DMS 273 (cell line): Measurements from ENCODE around the gene PRKAG1.
"Not testable (repeated sequence)": the region's sequence is repeated elsewhere in the genome, so short reads cannot be mapped to it uniquely, and the experiment has no call there.

Experiments
- DNase-seq: peaks from one replicate; lab custom pipeline; 2025; ENCODE audit not compliant: unreplicated experiment; lab: John Stamatoyannopoulos, UW

The PRKAG1 gene

GRCh38 chr12:49018261-49019119 is at the start of gene PRKAG1:
PRKAG1 (minus strand) TSS chr12:49018776; CDS start chr12:49018740, 36 bp downstream.
- peak; percentile 97 for DNase-seq

- no peak for DNase-seq
Measured at GRCh38 chr12:49066120-49066519, 47.5 kb upstream of the PRKAG1 start.

DNA sequence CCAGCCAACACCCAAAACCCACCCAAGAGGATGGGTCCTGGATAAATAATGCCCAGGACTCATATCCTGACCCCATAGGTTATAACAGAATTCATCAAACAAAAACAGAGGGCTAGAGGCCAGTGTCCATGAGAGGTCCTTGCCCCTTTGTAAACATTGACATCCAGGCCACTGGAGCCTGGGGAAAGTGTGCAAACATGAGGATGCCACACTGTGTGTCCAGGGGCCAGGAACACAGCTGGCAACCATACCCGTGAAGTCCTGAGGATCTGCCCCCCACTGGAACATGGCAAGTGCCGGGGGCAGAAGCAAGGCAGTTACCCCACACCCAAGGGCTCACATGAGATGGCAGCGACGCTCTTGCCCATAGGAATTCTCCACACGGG is 46.2 kb upstream of the PRKAG1 start:
- DNase-seq = no peak

DNA sequence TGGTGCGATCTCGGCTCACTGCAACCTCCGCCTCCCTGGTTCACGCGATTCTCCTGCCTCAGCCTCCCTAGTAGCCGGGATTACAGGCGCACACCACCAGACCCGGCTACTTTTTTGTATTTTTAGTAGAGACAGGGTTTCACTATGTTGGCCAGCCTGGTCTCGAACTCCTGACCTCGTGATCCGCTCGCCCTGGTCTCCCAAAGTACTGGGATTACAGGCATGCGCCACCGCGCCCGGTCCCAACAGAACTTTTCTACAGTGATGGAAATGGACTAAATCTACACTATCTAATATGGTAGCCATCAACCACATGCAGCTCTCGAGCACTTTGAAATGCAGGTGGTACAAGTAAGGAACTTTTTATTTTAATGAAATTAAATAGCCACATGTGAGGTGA is 43.3 kb upstream of the PRKAG1 start:
- DNase-seq = not testable (repeated sequence)

DNA sequence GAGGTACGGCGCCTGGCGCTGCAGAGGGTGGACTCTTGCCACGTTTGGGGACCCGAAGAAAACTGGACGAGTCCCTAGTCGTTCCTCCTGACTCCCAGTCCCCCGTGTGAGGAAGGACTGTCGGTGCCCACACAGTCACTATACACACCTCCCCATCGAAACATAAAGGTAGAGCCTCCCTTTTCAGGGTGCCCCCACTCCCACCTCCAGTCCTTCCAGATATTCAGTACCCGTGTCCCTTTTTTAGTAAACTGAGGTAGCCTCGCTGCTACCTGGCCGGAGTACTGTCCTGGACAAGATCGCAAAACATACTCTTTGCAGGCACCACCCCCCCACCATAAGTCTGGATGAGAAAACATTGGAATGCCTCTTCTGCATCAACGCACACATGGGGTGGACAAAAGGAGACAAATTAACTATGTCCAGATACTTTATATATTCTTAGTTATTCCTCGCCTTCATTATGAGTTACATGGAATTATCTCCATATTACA is 42.6 kb upstream of the PRKAG1 start:
- DNase-seq = no peak

DNA sequence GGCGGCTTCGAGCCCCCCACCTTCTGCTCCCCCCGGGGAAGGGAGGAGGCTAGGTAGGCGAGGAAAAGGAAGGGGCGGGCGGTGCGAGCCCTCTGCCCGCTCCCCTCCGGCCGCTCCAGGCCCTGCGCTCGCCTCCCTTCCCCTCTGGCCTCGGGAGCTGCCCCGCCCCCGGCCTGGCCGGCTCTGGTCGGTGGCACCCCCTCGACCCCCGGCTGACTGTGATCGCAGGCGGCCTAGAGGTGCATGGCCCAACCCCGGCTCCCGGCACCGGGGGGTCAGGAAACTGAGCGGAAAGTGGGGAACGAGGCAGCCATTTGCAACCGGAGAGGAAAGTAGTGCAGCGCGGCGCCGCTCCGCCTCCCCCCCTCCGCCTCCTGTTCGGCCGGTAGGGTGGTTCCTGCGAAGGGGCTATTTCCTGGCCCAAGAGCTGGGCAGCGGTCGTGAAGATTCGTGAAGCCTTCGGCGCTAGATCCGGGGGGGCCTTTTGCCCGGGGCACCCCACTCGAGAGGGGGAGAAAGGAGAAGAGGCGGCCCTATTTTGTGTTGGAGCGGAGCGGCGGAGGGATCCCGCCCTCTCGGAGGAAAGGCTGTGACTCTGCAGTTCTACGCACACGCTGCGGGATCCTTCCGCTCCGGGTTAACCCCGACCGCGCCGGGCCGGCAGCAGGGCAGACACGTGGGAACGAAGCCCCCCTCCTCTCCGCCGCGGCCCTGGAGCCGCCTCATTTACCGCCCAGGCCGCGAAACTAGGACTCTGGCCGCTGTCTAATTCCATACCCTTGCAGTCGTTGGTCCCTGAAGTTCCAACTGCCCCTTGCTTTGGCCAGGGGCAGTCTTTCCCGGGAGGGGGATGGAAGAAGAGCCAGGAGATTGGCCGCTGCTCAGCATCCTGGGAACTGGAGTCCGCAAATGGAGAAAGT is 41.9 kb upstream of the PRKAG1 start, which contains the start of gene KMT2D:
Gene KMT2D (minus strand): TSS at position 558 of the 920 bp plus-strand sequence. CDS start 5,470 bp downstream, outside the sequence.
- DNase-seq = peak; percentile 96

DNA sequence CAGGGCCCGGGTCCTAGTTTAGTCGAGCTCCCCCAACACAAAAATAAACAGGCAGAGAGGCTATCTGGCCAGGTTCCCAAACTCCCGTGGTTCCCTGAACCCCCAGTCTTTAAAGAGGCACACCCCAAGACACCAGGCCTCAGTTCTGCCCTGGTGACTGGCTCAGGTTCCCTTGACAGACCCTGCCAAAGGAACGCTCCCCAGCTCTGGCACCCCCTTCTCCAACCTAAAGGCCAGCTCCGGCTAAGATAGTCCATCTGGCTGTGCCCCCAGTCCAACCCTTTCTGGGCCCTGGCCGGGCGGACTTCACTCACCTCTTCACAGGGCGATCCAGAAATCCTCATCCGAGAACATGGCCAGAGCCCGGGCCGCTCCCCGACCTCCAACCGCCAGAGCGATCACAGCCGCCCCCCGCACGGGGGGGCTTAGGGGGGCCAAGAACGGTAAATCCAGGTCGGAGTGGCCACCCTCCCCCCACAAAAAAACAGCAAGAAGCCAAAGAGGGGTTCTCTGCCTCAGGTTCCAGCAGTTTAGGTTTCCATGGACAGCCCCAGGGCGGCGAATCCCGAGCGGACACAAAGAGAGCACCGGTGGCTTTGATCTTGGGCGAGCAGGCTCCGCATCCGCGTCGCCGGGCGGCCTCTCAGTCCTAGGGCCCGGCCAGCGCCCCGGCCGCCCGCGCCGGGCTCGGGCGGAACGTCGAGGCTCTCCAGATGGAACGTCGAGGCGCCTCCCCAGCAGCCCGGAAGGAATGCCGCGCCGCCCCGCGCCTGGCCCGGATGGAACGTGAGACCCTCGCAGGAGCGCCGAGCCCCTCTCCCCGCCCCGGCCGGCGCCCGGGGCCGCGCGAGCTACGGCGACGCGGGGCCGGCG is 41.0 kb upstream of the PRKAG1 start:
- peak; percentile 63 for DNase-seq

DNA sequence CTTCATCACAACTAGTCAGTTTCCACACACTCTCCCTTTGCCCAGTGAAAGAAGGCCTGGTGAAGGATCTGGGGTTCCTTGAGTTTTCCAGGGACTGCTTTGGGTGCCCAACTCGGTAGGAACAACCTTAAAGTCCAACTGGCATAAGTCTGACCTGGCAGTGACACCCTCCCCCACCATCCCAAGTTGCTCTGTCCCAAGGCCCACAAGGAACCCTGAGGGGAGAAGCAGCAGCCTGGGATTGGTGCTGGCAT is 40.4 kb upstream of the PRKAG1 start:
- no peak for DNase-seq

GRCh38 chr12:49058366-49059044 is 39.9 kb upstream of the PRKAG1 start:
- no peak for DNase-seq

GRCh38 chr12:49057888-49058287 is 39.3 kb upstream of the PRKAG1 start:
- no peak for DNase-seq

- peak; percentile 44 for DNase-seq
Measured at GRCh38 chr12:49055978-49056754, 37.6 kb upstream of the PRKAG1 start.

- no peak for DNase-seq
Measured at GRCh38 chr12:49055092-49055491, 36.5 kb upstream of the PRKAG1 start.

GRCh38 chr12:49054524-49054923 is 35.9 kb upstream of the PRKAG1 start:
- no peak for DNase-seq

DNA sequence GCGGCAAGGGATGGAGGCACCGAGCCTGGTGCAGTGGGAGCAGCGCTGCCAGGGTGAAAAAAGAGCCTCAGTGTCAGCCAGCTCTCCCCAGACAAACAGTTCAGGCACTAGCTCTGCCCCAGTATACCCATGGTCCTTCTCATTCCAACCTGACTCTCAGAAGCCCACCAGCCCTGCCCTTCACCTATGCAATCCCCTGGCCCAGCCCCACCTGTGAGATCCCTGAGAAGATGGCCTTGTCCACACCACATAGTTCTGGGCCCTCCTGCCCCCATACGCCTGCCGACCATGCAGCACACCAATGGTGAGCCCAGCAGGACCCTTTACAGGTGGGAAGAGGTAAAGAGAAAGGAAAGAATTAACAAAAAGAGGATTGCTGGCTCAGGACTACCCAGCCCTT is 35.5 kb upstream of the PRKAG1 start:
- DNase-seq = no peak

DNA sequence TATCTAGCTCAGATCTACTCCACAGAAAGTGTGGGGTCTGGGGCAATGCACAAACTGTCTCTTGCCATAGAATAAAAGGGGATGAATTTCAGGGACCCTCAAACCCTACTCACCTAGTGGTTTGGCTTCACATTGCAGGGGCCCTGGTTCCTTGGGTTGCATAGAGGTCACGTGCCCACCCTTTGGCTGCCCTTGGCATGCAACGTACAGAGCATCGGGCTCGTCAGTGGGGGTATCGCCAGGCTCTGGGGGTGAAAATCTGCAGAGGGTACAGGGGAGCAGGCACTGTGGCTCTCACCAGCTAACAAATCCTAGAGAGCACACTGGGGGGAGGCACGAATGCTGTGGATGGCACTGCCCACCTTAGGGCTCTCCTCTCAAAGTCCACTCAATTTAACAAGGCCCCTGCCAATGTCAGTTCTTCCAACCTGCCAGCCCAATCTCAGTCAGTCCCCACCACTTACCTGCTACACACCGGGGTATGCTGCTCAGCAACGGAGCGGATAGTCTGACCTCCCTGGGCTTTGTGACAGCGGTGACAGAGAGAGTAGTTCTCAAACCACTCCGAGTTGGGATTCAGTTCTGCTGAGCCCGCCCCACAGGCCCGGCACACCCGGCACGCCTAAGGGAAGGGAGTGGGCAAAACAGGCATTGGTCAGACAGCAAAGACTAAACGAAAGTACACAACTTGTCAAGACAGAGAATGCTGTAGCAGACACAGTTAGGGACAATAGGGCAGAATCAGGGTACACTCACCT is 34.1 kb upstream of the PRKAG1 start:
- DNase-seq = no peak

DNA sequence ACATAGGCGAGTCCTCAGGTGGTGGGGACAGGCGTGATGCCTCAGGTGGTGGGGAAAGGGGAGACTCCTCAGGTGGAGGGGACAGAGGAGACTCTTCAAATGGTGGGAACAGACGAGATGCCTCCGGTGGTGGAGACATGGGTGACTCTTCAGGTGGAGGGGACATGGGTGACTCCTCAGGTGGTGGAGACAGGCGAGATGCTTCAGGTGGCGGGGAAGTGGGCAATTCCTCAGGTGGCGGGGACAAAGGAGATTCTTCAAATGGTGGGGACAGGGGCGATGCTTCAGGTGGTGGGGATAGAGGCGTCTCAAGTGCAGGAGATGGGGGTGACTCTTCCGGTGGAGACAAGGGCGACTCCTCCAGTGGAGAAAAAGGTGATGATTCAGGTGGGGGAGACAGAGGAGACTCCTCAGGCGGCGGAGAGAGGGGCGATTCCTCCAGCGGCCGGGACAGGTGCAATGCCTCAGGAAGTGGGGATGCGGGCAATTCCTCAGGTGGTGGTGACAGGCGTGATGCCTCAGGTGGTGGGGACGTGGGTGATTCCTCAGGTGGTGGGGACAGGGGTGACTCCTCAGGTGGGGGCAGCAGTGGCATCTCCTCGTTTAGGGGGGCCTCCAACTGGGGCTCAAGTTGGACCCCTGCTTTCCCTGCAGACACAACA is 33.3 kb upstream of the PRKAG1 start:
- no peak for DNase-seq

- DNase-seq = no peak
Measured at GRCh38 chr12:49051373-49051764, 32.8 kb upstream of the PRKAG1 start.
